Thymus (tissue), 11 donors: ENCODE data around the gene NR6A1. TPM values are rescaled to one million over a fixed set of nuclear protein-coding genes. Genes with fewer than 3 reads are reported as not detected.

Source experiments
- DNase-seq, 9 donors: peaks; one replicate each; pipeline ENCODE4 v3.0.0-alpha.2; 2013; ENCODE audit warnings: low spot score in 9 of 9, low read depth in 6 of 9, missing footprints in 1 of 9
- H3K27ac ChIP-seq, 2 donors: one replicate each; pipeline ENCODE4 v1.5.1; 2013; ENCODE audit warnings: control low read depth in 1 of 2, low read depth in 1 of 2, low read length in 1 of 2, mild to moderate bottlenecking in 1 of 2, moderate library complexity in 1 of 2
- H3K27me3 ChIP-seq, 2 donors: one replicate each; pipeline ENCODE4 v1.5.1; 2013; ENCODE audit warnings: low read length in 1 of 2; ENCODE audit not compliant: control insufficient read depth in 2 of 2, insufficient read depth in 1 of 2
- H3K36me3 ChIP-seq, 2 donors: one replicate each; pipeline ENCODE4 v1.5.1; 2013; ENCODE audit warnings: low read length in 1 of 2, mild to moderate bottlenecking in 1 of 2, moderate library complexity in 1 of 2; ENCODE audit not compliant: control insufficient read depth in 2 of 2, insufficient read depth in 2 of 2
- H3K4me1 ChIP-seq, 2 donors: one replicate each; pipeline ENCODE4 v1.5.1; 2013; ENCODE audit warnings: low read length in 2 of 2; ENCODE audit not compliant: control insufficient read depth in 2 of 2, insufficient read depth in 2 of 2
- H3K4me3 ChIP-seq, 2 donors: one replicate each; pipeline ENCODE4 v1.5.1; 2013; ENCODE audit warnings: low read length in 2 of 2, control low read depth in 1 of 2, mild to moderate bottlenecking in 1 of 2
- H3K9me3 ChIP-seq, 2 donors: one replicate each; pipeline ENCODE4 v1.5.1; 2013; ENCODE audit warnings: low read length in 1 of 2, mild to moderate bottlenecking in 1 of 2; ENCODE audit not compliant: control insufficient read depth in 2 of 2, insufficient read depth in 1 of 2
- WGBS: extraction: QIAGEN DNeasy Blood & Tissue Kit; methylation state at CpG from one replicate; pipeline ENCODE4 v1.1.7; 2013; 5-methylcytosine and 5-hydroxymethylcytosine counted together
- polyA plus RNA-seq: library from polyadenylated mRNA; stranded (reverse); fragments of 200-250 nt; gene quantifications from one replicate; pipeline ENCODE4 v1.2.3, GENCODE V29; 2013
- total RNA-seq: library from RNA; stranded (reverse); fragments of 120-200 nt; gene quantifications from one replicate; pipeline ENCODE4 v1.2.4, GENCODE V29; 2013
- donor health status: healthy.

The NR6A1 gene
- total and polyA plus RNA-seq, 2 donors = 0.47 to 0.52 TPM

GRCh38 chr9:124730772-124731171 lies 40.3 kb downstream of the NR6A1 start:
- Histone ChIP-seq H3K27me3 (no peaks in the 10 kb centered on the region), H3K4me3 (no peak overlapping the region), H3K9me3 (no peaks in the 10 kb centered on the region), H3K27ac (no peak overlapping the region), H3K4me1 (no peaks in the 10 kb centered on the region), H3K36me3 (no peaks in the 10 kb centered on the region)
- DNase-seq = no peak
- whole genome bisulfite sequencing = 96% methylated on average over 2 of the region's 2 CpGs

GRCh38 chr9:124726886-124727285 lies 44.2 kb downstream of the NR6A1 start:
- H3K27me3 ChIP-seq = no peaks in the 10 kb centered on the region
- H3K4me3 ChIP-seq = no peak overlapping the region
- no peak for DNase-seq
- no peaks in the 10 kb centered on the region for H3K9me3 ChIP-seq
- H3K36me3 ChIP-seq = no peaks in the 10 kb centered on the region
- 99% methylated on average over 1 of the region's 1 CpG for WGBS
- H3K27ac ChIP-seq = no peak overlapping the region
- H3K4me1 ChIP-seq = no peaks in the 10 kb centered on the region

- no peak for DNase-seq
- Histone ChIP-seq H3K36me3 (no peaks in the 10 kb centered on the region), H3K4me3 (no peak overlapping the region), H3K27ac (no peak overlapping the region), H3K4me1 (no peaks in the 10 kb centered on the region), H3K9me3 (no peaks in the 10 kb centered on the region), H3K27me3 (no peaks in the 10 kb centered on the region)
- WGBS = 95% methylated on average over 5 of the region's 5 CpGs
Observed at GRCh38 chr9:124725068-124725452, 46.1 kb downstream of the NR6A1 start.

GRCh38 chr9:124724415-124725067 lies 46.6 kb downstream of the NR6A1 start:
- no peak overlapping the region for H3K4me3 ChIP-seq
- WGBS = 88% methylated on average over 3 of the region's 3 CpGs
- no peaks in the 10 kb centered on the region for H3K9me3 ChIP-seq
- DNase-seq = no peak
- H3K27me3 ChIP-seq = no peaks in the 10 kb centered on the region
- no peaks in the 10 kb centered on the region for H3K4me1 ChIP-seq
- no peak overlapping the region for H3K27ac ChIP-seq
- H3K36me3 ChIP-seq = no peaks in the 10 kb centered on the region

GRCh38 chr9:124723352-124723751 lies 47.8 kb downstream of the NR6A1 start:
- 95% methylated on average over 2 of the region's 2 CpGs for WGBS
- DNase-seq = no peak
- Histone ChIP-seq H3K9me3 (no peaks in the 10 kb centered on the region), H3K4me3 (no peak overlapping the region), H3K27me3 (no peaks in the 10 kb centered on the region), H3K27ac (no peak overlapping the region), H3K4me1 (no peaks in the 10 kb centered on the region), H3K36me3 (no peaks in the 10 kb centered on the region)

GRCh38 chr9:124721109-124721906 lies 49.8 kb downstream of the NR6A1 start:
- Histone ChIP-seq H3K27me3 (no peaks in the 10 kb centered on the region), H3K27ac (no peak overlapping the region), H3K36me3 (no peaks in the 10 kb centered on the region), H3K4me3 (no peak overlapping the region), H3K4me1 (no peaks in the 10 kb centered on the region), H3K9me3 (no peaks in the 10 kb centered on the region)
- no peak for DNase-seq
- 97% methylated on average over 5 of the region's 5 CpGs for WGBS

GRCh38 chr9:124720429-124721108 lies 50.5 kb downstream of the NR6A1 start:
- Histone ChIP-seq H3K27ac (no peak overlapping the region), H3K36me3 (no peaks in the 10 kb centered on the region), H3K4me1 (no peaks in the 10 kb centered on the region), H3K4me3 (no peak overlapping the region), H3K27me3 (no peaks in the 10 kb centered on the region), H3K9me3 (no peaks in the 10 kb centered on the region)
- WGBS = 94% methylated on average over 3 of the region's 3 CpGs
- no peak for DNase-seq

- no peaks in the 10 kb centered on the region for H3K27me3 ChIP-seq
- no peaks in the 10 kb centered on the region for H3K36me3 ChIP-seq
- H3K27ac ChIP-seq = no peak overlapping the region
- no peak overlapping the region for H3K4me3 ChIP-seq
- H3K9me3 ChIP-seq = no peaks in the 10 kb centered on the region
- DNase-seq = no peak
- no peaks in the 10 kb centered on the region for H3K4me1 ChIP-seq
- 96% methylated on average over 6 of the region's 6 CpGs for WGBS
Observed at GRCh38 chr9:124718928-124719327, 52.2 kb downstream of the NR6A1 start.

- H3K4me3 ChIP-seq = no peak overlapping the region
- WGBS = 98% methylated on average over 2 of the region's 2 CpGs
- H3K27me3 ChIP-seq = no peaks in the 10 kb centered on the region
- no peaks in the 10 kb centered on the region for H3K9me3 ChIP-seq
- no peak overlapping the region for H3K27ac ChIP-seq
- H3K4me1 ChIP-seq = no peaks in the 10 kb centered on the region
- no peak for DNase-seq
- H3K36me3 ChIP-seq = no peaks in the 10 kb centered on the region
Observed at GRCh38 chr9:124717597-124717996, 53.5 kb downstream of the NR6A1 start.
